Erythroblast (primary cell): ENCODE results near the gene DLGAP4.

Source experiments
- GATA1 ChIP-seq: IDR thresholded peaks from 2 replicates; pipeline ENCODE4 v1.6.1; 2011; ENCODE audit warnings: low read depth, mild to moderate bottlenecking, control low read depth, low read length, moderate library complexity
- POLR2A ChIP-seq: IDR thresholded peaks from 2 replicates; pipeline ENCODE4 v1.6.1; 2011; ENCODE audit warnings: mild to moderate bottlenecking, low read length

- TF ChIP-seq POLR2A (no peak), GATA1 (no peak)
These were observed 88.3 kb downstream of the DLGAP4 start for GRCh38 chr20:36394340-36394965.
